OCI-M2 (cell line): ENCODE data around the gene CCM2L.

Source experiments
- DNase-seq: peaks from one replicate; lab custom pipeline; 2025; ENCODE audit not compliant: unreplicated experiment; lab: John Stamatoyannopoulos, UW

CCM2L gene

GRCh38 chr20:31991339-31991705, 18.9 kb upstream of the CCM2L start:
- no peak for DNase-seq

GRCh38 chr20:31992086-31992485, 18.2 kb upstream of the CCM2L start:
- DNase-seq, result no peak

- DNase-seq, result no peak
These were observed 13.2 kb upstream of the CCM2L start for GRCh38 chr20:31996996-31997395.

GRCh38 chr20:31998246-31998645, 12.0 kb upstream of the CCM2L start:
- DNase-seq, result no peak

GRCh38 chr20:32003325-32003724, 6.9 kb upstream of the CCM2L start:
- no peak for DNase-seq

- DNase-seq, result no peak
These were observed 5.3 kb upstream of the CCM2L start for GRCh38 chr20:32004963-32005362.

GRCh38 chr20:32006053-32006452, 4.2 kb upstream of the CCM2L start:
- no peak for DNase-seq

- no peak for DNase-seq
These were observed 3.1 kb upstream of the CCM2L start for GRCh38 chr20:32006841-32007786.

- DNase-seq, result no peak
These were observed 2.2 kb upstream of the CCM2L start for GRCh38 chr20:32007787-32008616.

- DNase-seq, result no peak
These were observed 674 bp upstream of the CCM2L start for GRCh38 chr20:32009564-32009963.

GRCh38 chr20:32010666-32011065, 428 bp downstream of the CCM2L start:
- no peak for DNase-seq

- DNase-seq, result no peak
These were observed 2.0 kb downstream of the CCM2L start for GRCh38 chr20:32012159-32012688.

- DNase-seq, result no peak
These were observed 3.1 kb downstream of the CCM2L start for GRCh38 chr20:32013326-32013725.

- no peak for DNase-seq
These were observed 7.5 kb downstream of the CCM2L start for GRCh38 chr20:32017711-32018251.

GRCh38 chr20:32018269-32019155, 8.3 kb downstream of the CCM2L start:
- DNase-seq, result no peak

GRCh38 chr20:32019156-32019510, 8.9 kb downstream of the CCM2L start:
- no peak for DNase-seq

GRCh38 chr20:32019563-32020463, 9.6 kb downstream of the CCM2L start:
- no peak for DNase-seq

GRCh38 chr20:32021091-32021490, 10.9 kb downstream of the CCM2L start:
- no peak for DNase-seq

GRCh38 chr20:32024683-32025295, 14.6 kb downstream of the CCM2L start:
- DNase-seq, result no peak
